Measurements from ENCODE around the gene DHCR24. TPM values are rescaled to one million over a fixed set of nuclear protein-coding genes. Genes with fewer than 3 reads are reported as not detected.
A peak's percentile ranks its signal among the peaks of the same experiment; 100 is the strongest.

DHCR24 gene
- total and polyA plus RNA-seq, 2 of the 13 experiments (the other 11 are each of a cell fraction or from before 2014, with no cell fraction given) = 374 to 448 TPM

GRCh38 chr1:54888080-54888733 lies 1.2 kb upstream of the DHCR24 start (continued):
- TF ChIP-seq ZNF512 (CRISPR knock-in tag; IDR thresholded peaks at IDR 0.05) = no peak
- no peak for TF ChIP-seq HIC2 (CRISPR knock-in tag; IDR thresholded peaks at IDR 0.05; ENCODE audit: low read depth)
- TF ChIP-seq MXD4 (CRISPR knock-in tag; IDR thresholded peaks at IDR 0.05) = peak; percentile 56; the same call in 1 of the 2 replicates
- no peak for TF ChIP-seq ZBTB34 (CRISPR knock-in tag; IDR thresholded peaks at IDR 0.05)
- peak; percentile 37; the same call in 1 of the 2 replicates for TF ChIP-seq TOE1 (CRISPR knock-in tag; IDR thresholded peaks at IDR 0.05)
- TF ChIP-seq ZMAT5 (CRISPR knock-in tag; IDR thresholded peaks at IDR 0.05; ENCODE audit: borderline replicate concordance, low read depth) = no peak
- no peak for TF ChIP-seq RAD51 (IDR thresholded peaks at IDR 0.05; ENCODE audit: borderline replicate concordance)
- TF ChIP-seq ZNF850 (CRISPR knock-in tag; conservative IDR thresholded peaks at IDR 0.05) = no peak
- no peak for TF ChIP-seq NR0B2 (CRISPR knock-in tag; IDR thresholded peaks at IDR 0.05)
- TF ChIP-seq MBNL3 (CRISPR knock-in tag; conservative IDR thresholded peaks at IDR 0.05) = no peak
- TF ChIP-seq PRDM10 (CRISPR knock-in tag; IDR thresholded peaks at IDR 0.05; ENCODE audit: low read depth) = 0 out of 2 replicates have a peak, but pooled peaks have one; percentile 12
- no peak for TF ChIP-seq CBX2 (IDR thresholded peaks at IDR 0.05; ENCODE audit: low read depth, low read length)
- no peak for TF ChIP-seq CBX2 (CRISPR knock-in tag; IDR thresholded peaks at IDR 0.05; ENCODE audit: low read depth)
- peak; percentile 81 for TF ChIP-seq ARNTL (CRISPR knock-in tag; IDR thresholded peaks at IDR 0.05)
- no peak; the same call in 1 of the 2 replicates for TF ChIP-seq REPIN1 (CRISPR knock-in tag; IDR thresholded peaks at IDR 0.05; ENCODE audit: borderline replicate concordance, low read depth)
- peak; percentile 65 for TF ChIP-seq POLR2G (IDR thresholded peaks at IDR 0.05; ENCODE audit: low read depth, low read length)
- no peak for TF ChIP-seq ZNF672 (CRISPR knock-in tag; IDR thresholded peaks at IDR 0.05)
- TF ChIP-seq TGIF2 (CRISPR knock-in tag; IDR thresholded peaks at IDR 0.05) = 0 out of 2 replicates have a peak, but pooled peaks have one; percentile 42
- no peak for TF ChIP-seq NFATC3 (CRISPR knock-in tag; IDR thresholded peaks at IDR 0.05)

Measured in HepG2 (cell line).